OCI-LY3 (cell line): ENCODE measurements around the gene KDM1B.

Source experiments
- EZH2phosphoT487 ChIP-seq: fragments of 200-600 bp; shearing (Covaris generic); IDR thresholded peaks from 2 replicates; pipeline ENCODE4 v1.6.1; 2018; ENCODE audit warnings: antibody characterized with exemption, mixed run types, low read depth
- TF ChIP-seq, protein P1 (sequence below): fragments of 200-600, 300-600 bp; sonication (generic); IDR thresholded peaks from 2 replicates; pipeline ENCODE4 v1.5.1; 2014; ENCODE audit warnings: antibody characterized with exemption, low read length, low read depth

DNA sequence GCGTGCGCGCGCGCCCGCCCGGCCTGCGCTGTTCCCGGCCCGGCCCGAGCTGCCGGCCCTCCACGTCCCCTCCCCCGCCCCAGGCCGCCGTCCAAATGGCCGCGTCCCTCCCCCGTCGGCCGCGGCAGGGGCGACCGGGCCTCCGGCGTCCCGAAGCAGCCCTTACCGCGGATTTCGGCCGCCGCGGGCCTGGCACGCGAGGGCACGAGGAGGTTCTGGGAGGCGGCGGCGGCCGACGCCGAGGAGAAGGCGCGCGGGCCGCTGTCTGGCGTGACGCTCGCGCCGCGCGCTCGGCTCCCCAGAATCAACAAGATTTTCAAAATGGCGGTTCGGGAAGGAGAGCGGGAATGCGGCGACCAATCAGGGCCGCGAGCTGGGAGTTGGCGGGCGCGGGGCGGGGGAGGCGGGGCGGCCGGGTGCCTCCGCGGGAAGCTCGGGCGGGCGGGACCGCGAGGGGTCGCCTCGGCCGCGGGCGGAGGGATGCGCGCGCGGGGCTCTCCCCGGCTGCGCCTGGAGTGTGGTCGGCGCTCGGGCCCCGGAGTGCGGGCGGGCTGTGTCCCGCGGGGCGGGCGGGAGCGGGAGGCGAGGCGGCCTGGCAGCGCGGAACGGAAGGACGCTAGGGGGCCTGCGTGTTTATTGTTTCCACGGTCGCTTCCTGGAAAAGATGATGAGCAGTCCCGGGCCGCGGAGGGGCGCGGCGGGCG lies 109.1 kb downstream of the KDM1B start, which contains the start of gene DEK:
- no peak for TF ChIP-seq EZH2phosphoT487
- TF ChIP-seq, protein P1, sequence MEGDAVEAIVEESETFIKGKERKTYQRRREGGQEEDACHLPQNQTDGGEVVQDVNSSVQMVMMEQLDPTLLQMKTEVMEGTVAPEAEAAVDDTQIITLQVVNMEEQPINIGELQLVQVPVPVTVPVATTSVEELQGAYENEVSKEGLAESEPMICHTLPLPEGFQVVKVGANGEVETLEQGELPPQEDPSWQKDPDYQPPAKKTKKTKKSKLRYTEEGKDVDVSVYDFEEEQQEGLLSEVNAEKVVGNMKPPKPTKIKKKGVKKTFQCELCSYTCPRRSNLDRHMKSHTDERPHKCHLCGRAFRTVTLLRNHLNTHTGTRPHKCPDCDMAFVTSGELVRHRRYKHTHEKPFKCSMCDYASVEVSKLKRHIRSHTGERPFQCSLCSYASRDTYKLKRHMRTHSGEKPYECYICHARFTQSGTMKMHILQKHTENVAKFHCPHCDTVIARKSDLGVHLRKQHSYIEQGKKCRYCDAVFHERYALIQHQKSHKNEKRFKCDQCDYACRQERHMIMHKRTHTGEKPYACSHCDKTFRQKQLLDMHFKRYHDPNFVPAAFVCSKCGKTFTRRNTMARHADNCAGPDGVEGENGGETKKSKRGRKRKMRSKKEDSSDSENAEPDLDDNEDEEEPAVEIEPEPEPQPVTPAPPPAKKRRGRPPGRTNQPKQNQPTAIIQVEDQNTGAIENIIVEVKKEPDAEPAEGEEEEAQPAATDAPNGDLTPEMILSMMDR = peak; percentile 38
